Lower lobe of right lung (tissue), 2 donors: ENCODE data around the gene ATP13A2. TPM values are rescaled to one million over a fixed set of nuclear protein-coding genes. Genes with fewer than 3 reads are reported as not detected.

Experiments used
- ATAC-seq, 2 donors: fragments of 200-7000 bp; cut with Tn5 transposase; one replicate each; pipeline ENCODE4 v1.9.1; 2020 to 2022; ENCODE audit warnings: mild to moderate bottlenecking in 2 of 2, moderate library complexity in 2 of 2
- DNase-seq: peaks from one replicate; pipeline ENCODE4 v3.0.0-alpha.2; 2020
- H3K27ac ChIP-seq: fragments of 200-600 bp; one replicate; pipeline ENCODE4 v1.8.0; 2022
- H3K27me3 ChIP-seq: fragments of 200-600 bp; one replicate; pipeline ENCODE4 v1.8.0; 2022; ENCODE audit warnings: low read depth
- H3K36me3 ChIP-seq: fragments of 200-600 bp; one replicate; pipeline ENCODE4 v1.8.0; 2022; ENCODE audit warnings: mild to moderate bottlenecking
- H3K4me1 ChIP-seq: fragments of 200-600 bp; one replicate; pipeline ENCODE4 v1.8.0; 2022
- H3K4me3 ChIP-seq: fragments of 200-600 bp; one replicate; pipeline ENCODE4 v1.8.0; 2022; ENCODE audit warnings: mild to moderate bottlenecking
- H3K9me3 ChIP-seq: fragments of 200-600 bp; one replicate; pipeline ENCODE4 v1.8.0; 2022
- intact Hi-C: fragments of 100-400 bp; cut with DNase I; formaldehyde crosslinking; loops from one replicate; pipeline ENCODE4 v1.11.0; 2022
- total RNA-seq: library from RNA; stranded (reverse); fragmentation: NEBNext Ultra II Directional; extraction: Animal tissue kit (Norgen Biotek cat#: 25700); gene quantifications from one replicate; pipeline ENCODE4 v1.2.1, GENCODE V29; 2021
- TF ChIP-seq, protein P1 (sequence below): fragments of 200-600 bp; IDR thresholded peaks from one replicate; pipeline ENCODE4 v1.8.0; 2022; ENCODE audit warnings: antibody characterized with exemption, mild to moderate bottlenecking
- donor health status: DM: no; HTN: yes; CAD: no; lungs with severe emphysema.

Gene ATP13A2
- total RNA-seq, 1 donor from 2014 or later, result 39.9 TPM

DNA sequence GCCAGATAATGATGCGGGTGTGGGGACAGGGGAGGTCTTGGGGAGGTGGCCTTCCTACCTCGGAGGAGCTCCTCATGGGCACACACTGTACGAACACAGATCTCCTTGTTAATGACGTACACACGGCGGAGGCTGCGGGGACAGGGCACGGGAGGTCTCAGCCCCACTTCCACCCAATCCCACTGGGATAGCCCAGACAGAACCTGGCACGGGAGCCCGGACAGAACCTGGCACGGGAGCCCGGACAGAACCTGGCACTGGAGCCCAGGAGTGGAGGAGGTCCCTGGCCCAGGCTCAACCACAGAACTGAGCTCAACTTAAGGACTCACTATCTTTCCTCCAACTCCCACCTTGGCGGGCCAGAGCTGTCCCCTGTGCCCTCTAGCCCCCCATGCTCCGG lies 36.5 kb downstream of the ATP13A2 start:
- TF ChIP-seq, protein P1, sequence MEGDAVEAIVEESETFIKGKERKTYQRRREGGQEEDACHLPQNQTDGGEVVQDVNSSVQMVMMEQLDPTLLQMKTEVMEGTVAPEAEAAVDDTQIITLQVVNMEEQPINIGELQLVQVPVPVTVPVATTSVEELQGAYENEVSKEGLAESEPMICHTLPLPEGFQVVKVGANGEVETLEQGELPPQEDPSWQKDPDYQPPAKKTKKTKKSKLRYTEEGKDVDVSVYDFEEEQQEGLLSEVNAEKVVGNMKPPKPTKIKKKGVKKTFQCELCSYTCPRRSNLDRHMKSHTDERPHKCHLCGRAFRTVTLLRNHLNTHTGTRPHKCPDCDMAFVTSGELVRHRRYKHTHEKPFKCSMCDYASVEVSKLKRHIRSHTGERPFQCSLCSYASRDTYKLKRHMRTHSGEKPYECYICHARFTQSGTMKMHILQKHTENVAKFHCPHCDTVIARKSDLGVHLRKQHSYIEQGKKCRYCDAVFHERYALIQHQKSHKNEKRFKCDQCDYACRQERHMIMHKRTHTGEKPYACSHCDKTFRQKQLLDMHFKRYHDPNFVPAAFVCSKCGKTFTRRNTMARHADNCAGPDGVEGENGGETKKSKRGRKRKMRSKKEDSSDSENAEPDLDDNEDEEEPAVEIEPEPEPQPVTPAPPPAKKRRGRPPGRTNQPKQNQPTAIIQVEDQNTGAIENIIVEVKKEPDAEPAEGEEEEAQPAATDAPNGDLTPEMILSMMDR, result no peak
- ATAC-seq (no peak), DNase-seq (no peak)
- Histone ChIP-seq H3K4me3 (no peak overlapping the region), H3K9me3 (no peaks in the 10 kb centered on the region), H3K4me1 (peaks cover 11% of the 10 kb centered on the region), H3K36me3 (peaks cover 6% of the 10 kb centered on the region), H3K27ac (no peak overlapping the region), H3K27me3 (peaks cover 5% of the 10 kb centered on the region)
- intact Hi-C loops, result no loop called here

DNA sequence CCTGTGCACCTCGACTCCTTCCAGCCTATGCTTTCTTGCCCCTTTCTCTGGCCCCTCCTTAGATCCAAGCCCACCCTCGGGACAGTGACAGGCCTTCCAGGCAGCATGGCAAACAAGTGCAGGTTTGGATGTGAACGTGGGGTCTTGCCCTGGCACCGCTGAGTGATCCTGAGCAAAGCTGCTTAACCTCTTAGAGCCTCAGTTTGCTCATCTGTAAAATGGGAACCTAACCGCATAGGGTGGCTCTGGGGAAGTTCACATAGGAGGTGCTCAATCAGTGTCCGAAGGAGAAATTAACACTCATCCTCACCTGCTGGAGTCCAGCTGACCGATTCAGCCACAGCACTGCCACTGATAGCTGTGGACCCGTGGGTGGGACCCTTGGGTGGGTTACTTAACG lies 38.5 kb downstream of the ATP13A2 start:
- Histone ChIP-seq H3K36me3 (peaks cover 10% of the 10 kb centered on the region), H3K27ac (no peak overlapping the region), H3K4me3 (no peak overlapping the region), H3K27me3 (no peaks in the 10 kb centered on the region), H3K4me1 (no peaks in the 10 kb centered on the region), H3K9me3 (no peaks in the 10 kb centered on the region)
- TF ChIP-seq, protein P1, result no peak
- intact Hi-C loops, result no loop called here
- DNase-seq (no peak), ATAC-seq (no peak)

DNA sequence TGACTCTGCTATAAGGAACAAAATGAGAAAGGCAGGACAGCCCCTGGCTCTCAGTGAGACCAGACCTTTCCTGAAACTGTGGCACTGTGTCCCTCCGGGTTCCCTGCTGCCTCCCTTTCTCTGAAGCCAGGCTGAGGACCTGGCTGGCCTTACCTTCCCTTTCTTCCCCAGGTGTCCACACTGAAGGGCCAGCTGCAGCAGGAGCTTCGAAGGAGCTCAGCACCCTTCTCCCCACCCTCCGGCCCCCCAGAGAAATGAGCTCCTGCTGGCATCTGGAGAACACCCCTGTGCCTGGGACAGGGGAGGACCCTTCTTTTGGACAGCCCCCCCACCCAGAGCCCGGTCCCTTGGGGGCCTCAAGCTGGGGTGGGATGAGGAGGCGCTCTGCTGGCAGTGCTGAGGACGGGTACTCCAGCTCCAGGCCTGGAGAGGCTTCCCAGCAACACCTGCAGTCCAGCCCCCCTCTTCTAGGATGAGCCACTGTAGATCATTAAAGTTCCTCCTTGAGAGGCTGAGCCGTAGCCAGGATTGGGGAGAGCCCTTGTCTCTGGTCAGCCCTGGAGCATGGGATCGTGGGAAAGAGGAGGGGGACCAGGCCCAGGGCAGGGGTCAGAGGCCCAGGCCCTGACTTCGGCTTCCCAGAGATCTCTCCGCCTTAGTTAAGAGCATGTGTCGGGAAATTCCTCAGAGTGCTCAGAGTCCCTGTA lies 39.4 kb downstream of the ATP13A2 start:
- intact Hi-C loops, result no loop called here

DNA sequence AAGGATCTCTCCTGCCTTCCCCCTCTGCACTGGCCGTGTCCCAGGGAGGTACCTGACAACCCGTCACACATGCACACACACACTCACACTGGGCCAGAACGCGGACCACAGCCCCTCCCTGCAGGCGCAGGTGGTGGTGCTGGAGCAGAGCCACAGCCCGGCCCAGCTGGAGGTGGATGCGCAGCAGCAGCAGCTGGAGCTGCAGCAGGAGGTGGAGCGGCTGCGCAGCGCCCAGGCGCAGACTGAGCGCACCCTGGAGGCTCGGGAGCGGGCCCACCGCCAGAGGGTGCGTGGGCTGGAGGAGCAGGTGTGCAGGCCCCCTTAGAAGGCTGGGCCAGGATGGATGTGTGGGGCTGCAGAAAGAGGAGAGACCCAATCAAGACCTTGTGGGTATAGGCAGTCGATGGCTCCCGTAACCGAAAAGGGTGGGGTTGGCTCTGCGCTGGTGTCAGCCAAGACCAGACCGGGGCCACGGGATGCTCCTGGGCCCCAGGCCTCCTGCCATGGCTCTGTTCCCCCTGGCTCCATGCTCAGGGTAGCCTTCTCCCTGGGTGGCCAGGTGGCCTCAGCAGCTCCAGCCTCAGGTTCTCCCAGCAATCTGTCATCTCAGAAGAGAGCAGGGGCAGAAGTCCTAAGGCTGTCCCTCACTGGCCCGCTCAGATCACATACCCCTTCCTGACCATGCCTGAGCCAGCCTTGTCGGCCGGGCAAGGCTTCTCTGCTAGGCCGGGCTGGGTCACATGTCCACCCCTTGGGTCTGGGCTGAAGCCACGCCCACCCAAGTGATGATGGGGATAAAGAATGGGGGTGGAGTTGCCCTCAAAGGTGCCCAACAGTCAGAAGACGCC lies 40.2 kb downstream of the ATP13A2 start:
- Histone ChIP-seq H3K4me1 (peaks cover 14% of the 10 kb centered on the region), H3K36me3 (peaks cover 13% of the 10 kb centered on the region), H3K9me3 (no peaks in the 10 kb centered on the region), H3K27ac (no peak overlapping the region), H3K4me3 (no peak overlapping the region), H3K27me3 (no peaks in the 10 kb centered on the region)
- intact Hi-C loops, result no loop called here
- TF ChIP-seq, protein P1, result no peak
- no peak for DNase-seq
- ATAC-seq, result peak; percentile 13 to 35

More for the DNA sequence above, 39.4 kb downstream of the ATP13A2 start:
- TF ChIP-seq, protein P1, result no peak
- Histone ChIP-seq H3K27ac (no peak overlapping the region), H3K36me3 (peaks cover 13% of the 10 kb centered on the region), H3K9me3 (no peaks in the 10 kb centered on the region), H3K4me3 (no peak overlapping the region), H3K27me3 (no peaks in the 10 kb centered on the region), H3K4me1 (peaks cover 6% of the 10 kb centered on the region)
- DNase-seq (no peak), ATAC-seq (no peak)

DNA sequence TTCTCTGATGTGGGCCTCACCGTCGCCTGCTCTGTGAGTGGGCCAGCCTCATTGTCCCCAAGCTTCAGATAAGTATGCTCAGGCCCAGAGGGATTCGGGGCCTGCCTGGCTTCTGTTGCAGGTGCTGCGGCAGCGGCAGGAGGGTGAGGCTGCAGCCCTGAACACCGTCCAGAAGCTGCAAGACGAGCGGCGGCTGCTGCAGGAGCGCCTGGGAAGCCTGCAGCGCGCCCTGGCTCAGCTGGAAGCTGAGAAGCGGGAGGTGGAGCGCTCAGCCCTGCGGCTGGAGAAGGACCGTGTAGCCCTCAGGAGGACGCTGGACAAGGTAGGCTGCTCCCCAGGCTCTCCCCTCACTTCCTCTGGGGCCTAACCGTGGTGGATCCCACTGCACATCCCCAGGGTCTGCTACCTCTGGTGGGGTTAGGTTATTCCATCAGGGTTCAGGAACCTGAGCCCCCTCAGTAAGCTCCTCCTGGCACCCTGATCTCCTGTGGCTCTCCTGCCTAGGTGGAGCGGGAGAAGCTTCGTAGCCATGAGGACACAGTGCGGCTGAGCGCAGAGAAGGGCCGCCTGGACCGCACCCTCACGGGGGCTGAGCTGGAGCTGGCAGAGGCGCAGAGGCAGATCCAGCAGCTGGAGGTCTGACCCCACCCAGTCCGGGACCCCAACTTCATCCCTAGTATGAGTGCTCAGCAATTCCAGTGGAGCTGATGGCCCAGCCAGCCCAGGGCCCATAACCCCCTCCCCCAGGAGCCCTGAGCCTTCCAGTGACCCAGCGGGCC lies 41.4 kb downstream of the ATP13A2 start:
- DNase-seq (no peak), ATAC-seq (no peak)
- Histone ChIP-seq H3K4me1 (peaks cover 15% of the 10 kb centered on the region), H3K27me3 (no peaks in the 10 kb centered on the region), H3K36me3 (peaks cover 25% of the 10 kb centered on the region), H3K9me3 (no peaks in the 10 kb centered on the region), H3K4me3 (no peak overlapping the region), H3K27ac (no peak overlapping the region)
- TF ChIP-seq, protein P1, result no peak
- intact Hi-C loops, result no loop called here
